ENCODE measurements around the gene DHRS7B.

The DHRS7B gene

DNA sequence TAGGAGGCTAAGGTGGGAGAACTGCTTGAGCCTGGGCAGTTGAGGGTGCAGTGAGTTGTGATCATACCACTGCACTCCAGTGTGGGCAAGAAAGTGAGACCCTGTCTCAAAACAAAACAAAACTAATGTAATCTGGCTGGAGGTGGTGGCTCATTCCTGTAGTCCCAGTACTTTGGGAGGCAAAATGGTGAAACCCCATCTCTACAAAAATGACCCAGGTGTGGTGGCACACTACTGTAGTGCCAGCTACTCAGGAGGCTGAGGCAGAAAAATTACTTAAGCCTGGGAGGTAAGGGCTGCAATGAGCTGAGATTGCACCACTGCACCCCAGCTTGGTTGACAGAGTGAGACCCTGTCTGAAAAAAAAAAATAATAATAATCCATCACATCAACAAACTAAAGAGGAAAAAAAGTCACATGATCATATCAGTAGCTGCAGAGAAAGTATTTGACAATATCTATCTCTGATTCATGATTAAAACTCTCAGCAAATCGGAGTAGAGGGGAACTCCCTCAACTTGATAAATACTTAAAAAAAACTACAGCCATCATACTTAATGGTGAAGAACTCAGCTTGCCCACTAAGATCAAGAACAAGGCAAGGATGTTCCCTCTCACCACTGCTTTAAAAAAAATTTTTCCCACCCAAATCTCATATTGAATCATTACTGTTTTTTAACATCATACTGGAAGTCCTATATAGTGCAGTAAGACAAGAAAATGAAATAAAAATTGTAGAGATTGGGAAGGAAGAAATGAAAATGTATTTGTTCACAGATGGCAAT, 31.0 kb downstream of the DHRS7B start:
- Mint-ChIP-seq H3K4me1 (peaks cover 9 to 14% of the 10 kb centered on the region in 2 donors), H3K36me3 (peaks cover 12 to 25% of the 10 kb centered on the region in 2 donors), H3K4me3 (no peak overlapping the region), H3K27me3 (no peaks in the 10 kb centered on the region), H3K9me3 (peaks cover 8 to 21% of the 10 kb centered on the region in 2 donors), H3K27ac (no peak overlapping the region)
- peak in 1 of 2 donors; percentile 53 for ATAC-seq (replicated peaks)
- DNase-seq = no peak

DNA sequence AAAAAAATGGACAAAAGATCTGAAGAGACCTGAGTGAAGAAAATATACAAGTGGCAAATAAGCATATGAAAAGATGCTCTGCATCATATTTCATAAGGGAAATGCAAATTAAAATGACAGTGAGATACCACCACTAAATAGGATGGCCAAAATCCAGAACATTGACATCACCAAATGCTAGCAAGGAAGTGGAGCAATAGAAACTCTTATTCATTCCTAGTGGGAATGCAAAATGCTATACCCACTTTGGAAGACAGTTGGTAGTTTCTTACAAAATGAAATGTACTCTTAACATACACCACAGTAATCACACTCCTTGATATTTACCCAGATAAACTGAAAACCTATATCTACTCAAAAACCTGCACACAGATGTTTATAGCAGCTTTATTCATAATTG, 33.6 kb downstream of the DHRS7B start:
- ATAC-seq (replicated peaks) (no peak), DNase-seq (no peak)
- Mint-ChIP-seq H3K9me3 (peaks cover 3 to 6% of the 10 kb centered on the region in 2 donors), H3K27me3 (no peaks in the 10 kb centered on the region), H3K4me3 (no peak overlapping the region), H3K4me1 (peaks cover 9 to 14% of the 10 kb centered on the region in 2 donors), H3K27ac (no peak overlapping the region), H3K36me3 (peaks cover 0 to 9% of the 10 kb centered on the region in 2 donors)

DNA sequence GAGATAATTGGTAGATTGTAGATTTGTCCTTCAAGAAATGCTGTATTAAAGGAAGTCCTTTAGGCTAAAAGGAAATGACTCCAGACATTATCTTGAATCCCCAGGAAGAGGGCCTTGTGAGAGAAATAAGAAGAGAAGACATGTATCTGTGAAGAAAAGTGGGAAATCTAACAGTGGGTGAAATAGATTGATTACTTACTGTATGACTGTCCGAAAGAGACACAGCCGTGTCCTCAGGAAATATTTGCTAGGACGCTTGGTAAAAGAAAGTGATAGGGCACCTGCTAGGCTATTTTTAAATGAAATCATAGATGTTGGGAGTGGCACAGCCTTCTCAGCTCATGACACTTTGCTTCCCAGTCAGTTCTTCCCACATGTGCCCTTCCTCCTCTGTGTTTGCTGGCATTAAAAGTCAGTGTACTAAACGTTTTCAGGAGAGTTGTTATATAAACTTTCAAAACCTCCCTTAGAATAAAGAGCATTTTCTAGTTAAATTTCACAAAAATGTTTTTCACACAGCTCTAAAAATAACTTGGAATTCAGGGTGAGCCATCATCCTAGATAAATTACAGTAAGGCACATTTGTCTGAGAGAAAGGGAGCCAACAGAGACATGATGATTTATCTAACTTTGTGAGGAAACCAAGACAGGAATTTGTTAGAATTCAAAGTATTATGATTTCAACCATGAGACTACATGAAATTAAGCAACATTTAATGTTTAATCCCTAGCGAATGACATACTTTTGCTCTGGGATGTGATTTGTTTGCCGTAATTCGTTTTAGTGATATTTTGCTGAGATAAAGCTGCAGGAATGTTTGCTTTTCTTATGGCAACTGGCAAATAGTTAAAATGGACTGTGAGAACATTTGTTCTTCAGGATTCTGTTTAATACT, 35.0 kb downstream of the DHRS7B start:
- no peaks in the 10 kb centered on the region for H3K9me3 Mint-ChIP-seq
- H3K4me3 Mint-ChIP-seq = no peak overlapping the region
- DNase-seq = no peak
- peaks cover 9 to 15% of the 10 kb centered on the region in 2 donors for H3K4me1 Mint-ChIP-seq
- no peak overlapping the region for H3K27ac Mint-ChIP-seq
- no peak for ATAC-seq (replicated peaks)
- no peaks in the 10 kb centered on the region for H3K27me3 Mint-ChIP-seq
- H3K36me3 Mint-ChIP-seq = peaks cover 0 to 9% of the 10 kb centered on the region in 2 donors

DNA sequence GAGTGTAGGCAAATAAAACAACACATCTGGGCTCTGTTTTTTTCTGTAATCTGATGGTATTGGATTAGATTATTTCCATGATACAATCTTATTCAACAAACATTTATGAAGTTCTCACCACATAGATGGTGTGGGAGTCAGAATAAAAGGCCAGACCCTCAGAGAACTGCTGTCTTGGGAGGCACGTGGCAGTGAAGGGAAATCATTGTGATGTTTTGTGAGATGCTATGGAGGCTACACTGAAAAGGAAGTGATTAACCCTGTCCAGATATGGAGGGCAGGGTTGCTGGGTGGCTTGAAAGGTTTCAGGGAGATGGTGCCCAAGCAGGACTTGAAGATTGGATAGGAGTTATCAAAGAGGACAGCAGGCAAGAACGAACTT, 35.6 kb downstream of the DHRS7B start:
- H3K4me1 Mint-ChIP-seq = peaks cover 6 to 19% of the 10 kb centered on the region in 2 donors
- no peaks in the 10 kb centered on the region for H3K27me3 Mint-ChIP-seq
- no peak for DNase-seq
- no peak overlapping the region for H3K4me3 Mint-ChIP-seq
- no peak overlapping the region for H3K27ac Mint-ChIP-seq
- no peak for ATAC-seq (replicated peaks)
- no peaks in the 10 kb centered on the region for H3K9me3 Mint-ChIP-seq
- H3K36me3 Mint-ChIP-seq = peaks cover 0 to 9% of the 10 kb centered on the region in 2 donors

DNA sequence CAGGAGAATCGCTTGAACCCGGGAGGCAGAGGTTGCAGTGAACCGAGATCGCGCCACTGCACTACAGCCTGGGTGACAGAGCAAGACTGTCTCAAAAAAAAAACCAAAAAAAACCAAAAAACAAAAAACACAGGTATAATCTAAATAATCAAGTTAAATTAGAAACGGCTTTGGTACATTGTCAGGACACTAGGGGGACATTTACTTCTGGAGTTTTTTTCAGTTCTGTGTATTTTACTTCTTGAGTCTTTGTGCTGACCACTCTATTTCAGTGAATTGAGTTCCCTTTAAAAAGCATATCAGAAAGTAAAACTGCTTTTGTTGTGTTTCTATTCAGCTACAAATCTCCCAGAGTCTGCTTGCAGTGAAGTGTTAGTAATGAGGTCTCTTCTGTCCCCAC, 36.3 kb downstream of the DHRS7B start:
- no peaks in the 10 kb centered on the region for H3K9me3 Mint-ChIP-seq
- peaks cover 0 to 9% of the 10 kb centered on the region in 2 donors for H3K36me3 Mint-ChIP-seq
- H3K27me3 Mint-ChIP-seq = no peaks in the 10 kb centered on the region
- DNase-seq (no peak), ATAC-seq (replicated peaks) (no peak)
- peaks cover 5 to 15% of the 10 kb centered on the region in 2 donors for H3K4me1 Mint-ChIP-seq
- H3K27ac Mint-ChIP-seq = no peak overlapping the region
- H3K4me3 Mint-ChIP-seq = no peak overlapping the region

DNA sequence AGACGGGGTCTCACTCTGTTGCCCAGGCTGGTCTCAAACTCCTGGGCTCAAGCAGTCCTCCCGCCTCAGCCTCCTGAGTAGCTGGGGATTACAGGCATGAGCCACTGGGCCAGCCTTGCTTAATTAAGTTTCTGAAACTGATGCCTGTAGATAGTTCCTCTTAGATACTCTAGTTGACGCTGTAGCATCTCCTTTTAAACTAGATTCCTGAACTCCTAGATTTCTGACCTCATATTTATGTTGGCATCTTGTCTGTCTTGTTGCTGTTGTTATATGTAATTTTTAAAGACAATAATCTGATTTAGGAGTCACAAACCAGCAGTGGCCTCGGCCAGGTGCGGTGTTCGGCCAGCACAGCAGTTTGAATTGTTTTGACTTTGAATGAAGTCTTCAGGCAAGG, 37.5 kb downstream of the DHRS7B start:
- no peak overlapping the region for H3K27ac Mint-ChIP-seq
- DNase-seq = no peak

DNA sequence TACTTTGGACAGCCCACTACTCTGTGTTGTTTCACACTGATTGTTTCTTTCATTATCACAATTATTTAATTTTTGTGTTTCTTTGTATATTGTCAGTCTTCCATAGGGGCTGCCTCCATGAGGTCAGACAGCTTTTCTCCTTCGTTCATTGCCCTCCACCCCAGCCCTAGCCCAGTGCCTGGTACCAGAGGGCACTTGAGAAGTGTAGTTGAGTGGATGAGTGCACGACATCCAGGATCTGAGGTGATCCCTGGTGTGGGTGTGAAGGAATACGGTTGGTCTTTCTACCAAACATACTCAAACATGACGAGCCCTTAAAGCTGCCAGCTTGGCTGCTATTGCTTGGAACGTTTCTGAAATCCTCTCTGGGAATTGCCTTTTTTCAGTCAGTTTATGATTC, 37.9 kb downstream of the DHRS7B start:
- Mint-ChIP-seq H3K9me3 (no peaks in the 10 kb centered on the region), H3K4me1 (peaks cover 3 to 15% of the 10 kb centered on the region in 2 donors), H3K27ac (no peak overlapping the region), H3K27me3 (no peaks in the 10 kb centered on the region), H3K36me3 (peaks cover 3 to 6% of the 10 kb centered on the region in 2 donors), H3K4me3 (no peak overlapping the region)
- ATAC-seq (replicated peaks) (no peak), DNase-seq (no peak)

More for the DNA sequence above, 37.5 kb downstream of the DHRS7B start:
- H3K4me1 Mint-ChIP-seq = peaks cover 3 to 15% of the 10 kb centered on the region in 2 donors
- peaks cover 3 to 6% of the 10 kb centered on the region in 2 donors for H3K36me3 Mint-ChIP-seq
- H3K4me3 Mint-ChIP-seq = no peak overlapping the region
- ATAC-seq (replicated peaks) = no peak
- H3K27me3 Mint-ChIP-seq = no peaks in the 10 kb centered on the region
- no peaks in the 10 kb centered on the region for H3K9me3 Mint-ChIP-seq

DNA sequence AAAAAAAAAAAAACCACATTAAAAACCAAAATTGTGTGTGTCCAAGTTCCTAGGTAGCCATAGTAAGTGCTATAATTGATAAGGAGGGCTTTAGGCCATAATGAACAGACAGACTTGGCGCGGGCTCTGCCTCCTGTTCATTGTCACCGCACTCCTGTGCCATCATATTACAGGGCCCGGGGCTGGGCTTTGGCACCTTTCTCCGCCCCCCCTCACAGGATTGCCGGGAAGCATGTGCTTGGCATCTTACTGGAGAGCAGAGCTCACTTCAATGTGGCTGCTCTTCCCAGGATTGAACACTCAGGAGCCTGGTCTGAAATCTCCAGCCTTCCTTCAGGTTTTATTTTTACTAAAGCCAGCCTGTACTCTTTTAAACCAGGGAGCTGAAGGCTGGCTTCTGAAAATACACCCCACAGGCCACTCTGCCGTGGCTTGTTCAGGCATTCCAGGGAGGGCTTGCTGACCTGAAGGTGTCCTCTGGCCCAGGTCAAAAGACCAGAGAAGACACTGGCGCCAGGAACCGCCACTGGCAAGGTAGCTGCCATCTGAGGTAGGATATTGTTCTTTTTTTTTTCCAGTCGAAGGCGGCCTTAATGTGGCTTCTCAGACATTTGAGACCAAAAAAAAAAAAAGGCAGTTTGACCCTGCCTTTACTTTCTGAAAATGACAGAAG, 39.3 kb downstream of the DHRS7B start:
- H3K27ac Mint-ChIP-seq = no peak overlapping the region

DNA sequence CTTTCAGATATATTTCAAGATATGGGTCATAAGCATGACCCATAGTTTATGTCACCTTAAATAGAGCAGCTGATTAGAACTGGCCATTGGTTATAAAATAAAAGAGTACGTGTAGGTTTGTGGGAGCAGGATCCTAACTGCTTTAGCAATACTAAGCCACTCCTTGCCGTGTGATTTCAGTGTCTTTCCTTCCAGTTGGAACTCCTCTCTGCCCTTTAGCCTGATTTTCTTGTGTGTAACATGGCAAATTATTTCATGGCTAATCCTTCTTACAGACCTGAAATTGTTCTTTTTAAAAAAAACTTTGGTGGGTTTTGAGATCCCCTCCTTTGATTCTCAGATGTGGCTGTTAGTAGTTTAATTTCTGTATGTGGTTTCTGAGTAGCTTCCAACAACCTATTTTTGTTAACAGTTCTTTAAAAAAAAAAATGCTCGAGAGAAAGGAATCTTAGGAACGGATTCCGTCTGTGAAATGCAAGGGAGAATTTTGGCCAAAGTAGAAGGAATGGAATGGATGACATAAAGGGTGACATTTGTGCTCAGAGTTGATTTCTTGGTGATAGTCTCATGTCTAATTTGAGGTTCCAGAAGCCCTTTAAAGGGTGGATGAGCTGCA, 39.9 kb downstream of the DHRS7B start:
- Mint-ChIP-seq H3K27me3 (no peaks in the 10 kb centered on the region), H3K4me3 (no peak overlapping the region), H3K4me1 (peaks cover 19 to 30% of the 10 kb centered on the region in 2 donors), H3K9me3 (no peaks in the 10 kb centered on the region), H3K36me3 (peaks cover 10 to 11% of the 10 kb centered on the region in 2 donors), H3K27ac (no peak overlapping the region)
- ATAC-seq (replicated peaks) (no peak), DNase-seq (no peak)

More for the DNA sequence above, 39.3 kb downstream of the DHRS7B start:
- Mint-ChIP-seq H3K27me3 (no peaks in the 10 kb centered on the region), H3K4me3 (no peak overlapping the region), H3K4me1 (peaks cover 13 to 24% of the 10 kb centered on the region in 2 donors), H3K9me3 (no peaks in the 10 kb centered on the region), H3K36me3 (peaks cover 5 to 6% of the 10 kb centered on the region in 2 donors)
- no peak for ATAC-seq (replicated peaks)
- DNase-seq = no peak

DNA sequence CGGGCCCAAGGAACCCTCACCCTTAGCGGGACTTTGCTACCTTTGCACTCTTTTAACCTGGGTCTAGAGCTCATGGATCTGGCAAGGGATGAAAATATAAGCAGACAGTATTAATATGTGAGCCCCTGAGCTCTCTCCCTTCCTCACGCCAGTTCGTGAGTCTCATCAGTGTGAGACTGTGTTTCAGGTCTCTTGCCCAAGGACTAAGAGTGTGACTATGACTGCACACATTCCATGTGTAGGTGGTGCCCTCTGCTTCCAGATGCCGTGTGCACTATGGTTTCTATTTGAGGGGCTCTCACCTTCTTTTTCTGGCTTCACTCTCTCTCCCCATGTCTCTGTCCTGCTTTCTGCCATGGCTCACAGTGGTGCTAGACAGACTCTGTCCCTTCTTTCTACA, 40.5 kb downstream of the DHRS7B start:
- no peaks in the 10 kb centered on the region for H3K27me3 Mint-ChIP-seq
- DNase-seq (no peak), ATAC-seq (replicated peaks) (no peak)
- H3K36me3 Mint-ChIP-seq = peaks cover 14 to 16% of the 10 kb centered on the region in 2 donors
- H3K9me3 Mint-ChIP-seq = no peaks in the 10 kb centered on the region
- H3K27ac Mint-ChIP-seq = no peak overlapping the region
- H3K4me3 Mint-ChIP-seq = no peak overlapping the region
- H3K4me1 Mint-ChIP-seq = peaks cover 24 to 35% of the 10 kb centered on the region in 2 donors

DNA sequence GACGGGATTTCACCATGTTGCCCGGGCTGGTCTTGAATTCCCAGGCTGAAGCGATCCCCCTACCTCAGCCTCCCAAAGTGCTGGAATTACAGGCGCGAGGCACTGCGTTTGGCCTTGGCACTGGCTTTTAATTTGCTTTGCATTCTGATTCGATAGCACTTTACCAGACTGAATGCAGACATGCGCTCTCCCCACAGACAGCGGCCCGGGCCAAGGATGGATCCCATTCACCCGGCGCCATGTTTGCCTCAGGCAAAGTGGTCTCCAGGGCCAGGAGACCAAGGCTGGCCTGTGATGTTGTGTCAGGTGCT, 41.7 kb downstream of the DHRS7B start:
- H3K36me3 Mint-ChIP-seq = peaks cover 18 to 21% of the 10 kb centered on the region in 2 donors
- no peaks in the 10 kb centered on the region for H3K9me3 Mint-ChIP-seq
- DNase-seq (no peak), ATAC-seq (replicated peaks) (no peak)
- no peak overlapping the region for H3K4me3 Mint-ChIP-seq
- no peaks in the 10 kb centered on the region for H3K27me3 Mint-ChIP-seq
- no peak overlapping the region for H3K27ac Mint-ChIP-seq
- H3K4me1 Mint-ChIP-seq = peaks cover 23 to 35% of the 10 kb centered on the region in 2 donors

DNA sequence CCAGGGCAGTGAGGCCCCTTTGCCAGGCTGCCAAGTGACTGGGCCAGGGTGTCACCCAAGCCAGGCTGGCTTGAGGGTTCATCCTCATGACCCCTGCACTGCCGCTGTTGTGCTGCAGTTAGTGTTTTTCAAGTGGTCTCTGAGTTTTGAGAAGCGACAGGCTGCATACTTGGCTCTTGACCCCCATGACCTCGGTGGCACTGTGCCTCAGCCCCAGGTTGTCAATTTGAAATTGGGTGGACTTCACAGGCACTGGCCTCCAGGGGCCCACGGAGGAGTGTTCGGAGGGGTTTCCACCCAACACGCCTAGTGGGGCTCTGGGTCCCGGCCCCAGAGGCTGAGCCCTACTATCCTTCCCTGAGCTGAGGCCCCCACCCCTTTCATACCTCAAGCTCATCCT, 42.7 kb downstream of the DHRS7B start:
- Mint-ChIP-seq H3K4me1 (peaks cover 23 to 35% of the 10 kb centered on the region in 2 donors), H3K27ac (no peak overlapping the region), H3K36me3 (peaks cover 24 to 31% of the 10 kb centered on the region in 2 donors), H3K27me3 (no peaks in the 10 kb centered on the region), H3K9me3 (no peaks in the 10 kb centered on the region), H3K4me3 (no peak overlapping the region)
- no peak for DNase-seq
- ATAC-seq (replicated peaks) = no peak

DNA sequence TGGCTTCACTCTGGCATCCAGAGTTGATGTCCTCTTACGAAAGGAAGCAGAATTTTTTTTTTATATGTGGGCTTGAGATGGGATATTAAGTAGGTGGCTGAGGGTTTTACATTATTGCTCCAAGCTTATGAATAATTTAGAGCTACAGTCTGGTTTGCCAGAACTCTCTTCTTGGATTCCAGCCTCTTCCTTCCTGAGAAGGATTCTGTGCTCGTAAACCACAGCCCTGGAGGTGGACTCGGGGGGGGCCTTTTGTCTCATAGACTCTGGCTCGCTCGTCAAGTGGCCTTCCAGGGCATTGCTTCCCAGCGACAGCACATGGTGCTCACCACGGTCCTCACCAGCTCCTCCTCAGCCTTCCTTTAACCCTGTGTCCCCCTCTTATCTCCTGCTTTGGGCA, 44.0 kb downstream of the DHRS7B start:
- H3K36me3 Mint-ChIP-seq = peaks cover 32 to 33% of the 10 kb centered on the region in 2 donors
- no peak overlapping the region for H3K27ac Mint-ChIP-seq
- no peaks in the 10 kb centered on the region for H3K27me3 Mint-ChIP-seq
- no peak for ATAC-seq (replicated peaks)
- peak overlapping the region; percentile 4 to 5 for H3K4me3 Mint-ChIP-seq
- no peak for DNase-seq
- H3K9me3 Mint-ChIP-seq = no peaks in the 10 kb centered on the region
- H3K4me1 Mint-ChIP-seq = peaks cover 23 to 35% of the 10 kb centered on the region in 2 donors

Data from stimulated activated naive B cell treated with anti-CD40 and anti-IgM and Interleukin-4, amounts not matched to agents 10 μg/mL and 1 μg/mL and 100 μg/mL, for 72 hours (primary cell).